C4-2B (cell line): ENCODE results near the gene CCDC91.
"Not testable (repeated sequence)": the region's sequence is repeated elsewhere in the genome, so short reads cannot be mapped to it uniquely, and the experiment has no call there.

Source experiments
- H3K27ac ChIP-seq: fragments of 450-650 bp; 2 replicates; pipeline ENCODE4 v1.5.1; 2017
- ZFX ChIP-seq: fragments of 450-650 bp; IDR thresholded peaks from 2 replicates; pipeline ENCODE4 v1.6.1; 2017
- TF ChIP-seq, protein P1 (sequence below): fragments of 450-650 bp; conservative IDR thresholded peaks from 2 replicates; pipeline ENCODE4 v1.5.1; 2017; ENCODE audit warnings: mild to moderate bottlenecking

The CCDC91 gene

DNA sequence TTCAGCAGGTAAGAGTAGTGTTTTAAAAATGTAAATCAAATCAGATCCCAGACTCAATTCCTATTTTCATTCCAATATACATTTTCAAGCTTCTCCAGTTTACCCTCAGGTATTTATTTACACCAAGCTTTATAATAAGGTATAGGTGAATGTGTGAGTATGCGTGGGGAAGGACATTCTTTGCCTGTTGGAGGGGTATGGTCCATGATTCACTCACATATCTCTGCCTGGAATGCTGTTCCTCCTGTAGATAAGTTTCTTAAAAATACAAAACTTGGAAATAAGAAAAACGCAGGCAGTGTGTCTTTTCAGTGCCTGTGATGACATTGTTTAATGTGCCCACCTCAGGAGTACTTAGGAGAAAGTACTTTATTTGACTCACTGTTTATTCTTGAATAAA is 118.6 kb downstream of the CCDC91 start:
- TF ChIP-seq, protein P1, sequence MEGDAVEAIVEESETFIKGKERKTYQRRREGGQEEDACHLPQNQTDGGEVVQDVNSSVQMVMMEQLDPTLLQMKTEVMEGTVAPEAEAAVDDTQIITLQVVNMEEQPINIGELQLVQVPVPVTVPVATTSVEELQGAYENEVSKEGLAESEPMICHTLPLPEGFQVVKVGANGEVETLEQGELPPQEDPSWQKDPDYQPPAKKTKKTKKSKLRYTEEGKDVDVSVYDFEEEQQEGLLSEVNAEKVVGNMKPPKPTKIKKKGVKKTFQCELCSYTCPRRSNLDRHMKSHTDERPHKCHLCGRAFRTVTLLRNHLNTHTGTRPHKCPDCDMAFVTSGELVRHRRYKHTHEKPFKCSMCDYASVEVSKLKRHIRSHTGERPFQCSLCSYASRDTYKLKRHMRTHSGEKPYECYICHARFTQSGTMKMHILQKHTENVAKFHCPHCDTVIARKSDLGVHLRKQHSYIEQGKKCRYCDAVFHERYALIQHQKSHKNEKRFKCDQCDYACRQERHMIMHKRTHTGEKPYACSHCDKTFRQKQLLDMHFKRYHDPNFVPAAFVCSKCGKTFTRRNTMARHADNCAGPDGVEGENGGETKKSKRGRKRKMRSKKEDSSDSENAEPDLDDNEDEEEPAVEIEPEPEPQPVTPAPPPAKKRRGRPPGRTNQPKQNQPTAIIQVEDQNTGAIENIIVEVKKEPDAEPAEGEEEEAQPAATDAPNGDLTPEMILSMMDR = no peak
- TF ChIP-seq ZFX = no peak
- H3K27ac ChIP-seq = no peak overlapping the region

DNA sequence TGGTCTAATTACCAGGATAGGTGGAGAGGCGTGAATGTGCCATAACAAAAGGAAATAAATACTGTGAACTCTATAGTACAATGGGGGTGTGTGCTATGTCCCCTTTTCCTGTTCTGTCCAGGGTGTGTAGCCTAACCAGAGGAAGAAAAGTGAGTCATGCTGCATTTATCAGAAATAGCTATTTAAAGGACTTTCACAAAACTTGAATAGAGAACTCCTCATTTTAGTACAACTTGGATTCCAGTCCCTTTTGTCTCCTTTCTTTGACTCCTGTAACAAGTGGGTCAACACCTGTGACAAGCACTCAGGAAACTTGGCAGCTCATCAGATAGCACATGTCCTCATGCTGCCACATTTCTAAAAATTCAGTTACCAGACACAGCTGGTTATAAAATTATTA is 123.4 kb downstream of the CCDC91 start:
- TF ChIP-seq, protein P1 = no peak
- no peak for TF ChIP-seq ZFX
- no peak overlapping the region for H3K27ac ChIP-seq

DNA sequence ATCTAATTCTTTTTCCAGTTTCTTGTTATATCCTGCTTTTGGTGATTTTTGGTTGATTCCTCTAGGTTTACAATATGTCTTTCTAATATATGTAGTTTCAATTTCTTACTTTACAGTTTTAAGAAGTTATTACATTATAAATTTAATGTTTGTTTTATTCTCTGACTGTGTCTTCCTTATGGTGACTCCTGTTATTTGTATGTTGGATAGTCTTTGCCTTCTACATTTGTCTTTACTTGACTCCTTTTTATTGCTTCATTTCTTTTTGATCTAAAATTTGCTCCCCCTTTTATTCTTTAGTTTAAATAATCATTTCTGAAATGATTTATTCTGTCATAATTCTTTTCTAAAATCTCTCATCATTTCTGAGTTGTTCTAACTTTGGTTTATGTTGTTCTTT is 125.8 kb downstream of the CCDC91 start:
- TF ChIP-seq, protein P1 = no peak
- no peak for TF ChIP-seq ZFX

DNA sequence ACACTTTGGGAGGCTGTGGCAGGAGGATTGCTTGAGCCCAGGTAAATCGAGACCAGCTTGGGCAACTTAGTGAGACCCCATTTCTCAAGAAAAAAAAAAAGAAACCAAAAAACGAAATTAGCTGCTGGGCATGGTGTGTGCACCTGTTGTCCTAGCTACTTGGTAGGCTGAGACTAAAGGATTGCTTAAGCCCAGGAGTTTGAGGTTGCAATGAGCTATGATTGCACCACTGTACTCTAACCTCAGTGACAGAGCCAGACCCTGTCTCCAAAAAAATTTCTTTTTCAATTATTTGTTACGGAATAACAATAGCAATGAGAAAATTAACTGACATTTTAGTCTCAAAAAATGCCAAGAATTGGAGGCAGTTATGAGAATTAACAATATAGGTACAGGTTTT is 128.0 kb downstream of the CCDC91 start:
- no peak overlapping the region for H3K27ac ChIP-seq
- TF ChIP-seq, protein P1 = no peak
- no peak for TF ChIP-seq ZFX

More for the DNA sequence above, 125.8 kb downstream of the CCDC91 start:
- H3K27ac ChIP-seq = no peak overlapping the region

DNA sequence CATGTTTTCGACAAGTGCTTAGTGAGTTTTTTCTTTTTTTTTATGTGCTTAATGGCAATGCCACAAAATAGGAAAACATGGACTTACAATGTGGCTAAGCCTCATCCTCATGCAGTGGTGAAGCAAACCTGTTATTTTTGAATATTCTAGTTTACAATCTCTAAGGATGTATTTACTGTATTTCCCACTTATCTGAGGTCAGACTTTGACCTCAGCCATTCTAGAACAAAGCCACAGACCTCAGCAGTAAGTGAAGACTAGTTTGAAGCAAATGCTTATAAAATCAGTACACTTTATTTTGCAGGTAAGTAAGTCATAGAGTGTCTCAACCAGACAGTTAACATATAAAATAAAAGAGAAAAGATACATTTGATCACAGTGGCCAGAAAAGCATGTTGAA is 130.1 kb downstream of the CCDC91 start:
- TF ChIP-seq, protein P1 = no peak
- TF ChIP-seq ZFX = no peak
- no peak overlapping the region for H3K27ac ChIP-seq

DNA sequence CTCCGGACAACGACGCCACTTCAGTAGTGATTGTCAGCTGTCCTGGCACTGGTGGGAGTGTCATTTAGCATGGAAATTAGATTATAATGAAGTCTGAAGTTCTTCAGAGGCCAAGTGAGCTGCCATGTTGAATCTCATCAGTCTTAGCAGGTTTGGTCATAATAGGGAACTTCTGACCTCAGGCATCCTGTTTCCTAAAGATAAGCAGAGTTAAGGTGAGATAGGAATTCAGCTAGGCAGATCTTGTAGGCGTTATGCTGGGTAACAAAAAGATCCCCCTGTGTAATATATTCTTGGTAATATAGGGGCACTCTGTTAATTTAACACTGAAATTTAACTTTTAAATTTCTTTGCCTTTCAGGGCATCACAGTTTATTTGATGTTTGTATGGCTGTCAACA is 137.5 kb downstream of the CCDC91 start:
- no peak overlapping the region for H3K27ac ChIP-seq
- TF ChIP-seq, protein P1 = no peak
- TF ChIP-seq ZFX = no peak

DNA sequence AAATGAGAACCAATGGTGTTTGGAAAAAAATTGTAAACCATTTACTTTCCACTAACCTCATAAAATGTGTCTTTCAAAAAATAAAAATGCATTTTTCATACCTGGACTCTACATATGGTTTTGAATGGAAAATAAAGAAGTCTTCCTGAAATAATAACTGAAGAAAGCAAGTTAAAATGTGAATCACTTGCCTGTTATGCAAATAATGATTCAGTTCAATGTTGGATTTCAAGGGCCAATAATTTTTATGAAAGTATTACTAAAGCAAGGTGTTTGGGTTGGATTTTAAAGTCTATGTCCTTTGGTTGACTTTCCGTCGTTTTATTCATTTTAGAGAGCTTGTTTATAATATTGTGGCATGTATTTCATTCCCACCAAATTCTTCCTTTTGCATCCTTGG is 138.7 kb downstream of the CCDC91 start:
- H3K27ac ChIP-seq = no peak overlapping the region
- TF ChIP-seq, protein P1 = no peak
- TF ChIP-seq ZFX = no peak

DNA sequence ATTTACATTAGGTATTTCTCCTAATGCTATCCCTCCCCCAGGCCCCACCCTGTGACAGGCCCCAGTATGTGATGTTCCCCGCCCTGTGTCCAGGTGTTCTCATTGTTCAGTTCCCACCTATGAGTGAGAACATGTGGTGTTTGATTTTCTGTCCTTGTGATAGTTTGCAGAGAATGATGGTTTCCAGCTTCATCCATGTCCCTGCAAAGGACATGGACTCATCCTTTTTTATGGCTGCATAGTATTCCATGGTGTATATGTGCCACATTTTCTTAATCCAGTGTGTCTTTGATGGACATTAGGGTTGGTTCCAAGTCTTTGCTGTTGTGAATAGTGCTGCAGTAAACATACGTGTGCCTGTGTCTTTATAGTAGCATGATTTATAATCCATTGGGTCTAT is 139.5 kb downstream of the CCDC91 start:
- not testable (repeated sequence) for H3K27ac ChIP-seq

DNA sequence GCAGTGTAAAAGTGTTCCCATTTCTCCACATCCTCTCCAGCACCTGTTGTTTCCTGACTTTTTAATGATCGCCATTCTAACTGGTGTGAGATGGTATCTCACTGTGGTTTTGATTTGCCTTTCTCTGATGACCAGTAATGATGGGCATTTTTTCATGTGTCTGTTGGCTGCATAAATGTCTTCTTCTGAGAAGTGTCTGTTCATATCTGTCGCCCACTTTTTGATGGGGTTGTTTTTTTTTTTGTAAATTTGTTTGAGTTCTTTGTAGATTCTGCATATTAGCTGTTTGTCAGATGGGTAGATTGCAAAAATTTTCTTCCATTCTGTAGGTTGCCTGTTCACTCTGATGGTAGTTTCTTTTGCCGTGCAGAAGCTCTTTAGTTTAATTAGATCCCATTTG is 140.0 kb downstream of the CCDC91 start:
- H3K27ac ChIP-seq = not testable (repeated sequence)
